HUES64 (cell line): ENCODE data around the gene MUC2.

Experiments
- H3K27ac ChIP-seq: 2 replicates; pipeline ENCODE4 v1.7.0; 2013; ENCODE audit warnings: low read depth, low read length, inconsistent platforms
- H3K27me3 ChIP-seq: 2 replicates; pipeline ENCODE4 v1.6.1; 2013; ENCODE audit warnings: mild to moderate bottlenecking, low read length; ENCODE audit not compliant: insufficient read depth
- H3K36me3 ChIP-seq: 2 replicates; pipeline ENCODE4 v1.6.1; 2013; ENCODE audit warnings: mild to moderate bottlenecking, low read length; ENCODE audit not compliant: insufficient read depth
- H3K4me1 ChIP-seq: 2 replicates; pipeline ENCODE4 v1.6.1; 2013; ENCODE audit warnings: mild to moderate bottlenecking, low read length, moderate library complexity; ENCODE audit not compliant: insufficient read depth
- H3K4me3 ChIP-seq: 2 replicates; pipeline ENCODE4 v1.5.1; 2013; ENCODE audit warnings: mild to moderate bottlenecking, low read length, moderate library complexity
- H3K9ac ChIP-seq: 2 replicates; pipeline ENCODE4 v1.6.1; 2013; ENCODE audit warnings: mild to moderate bottlenecking, low read depth, low read length
- H3K9me3 ChIP-seq: 2 replicates; pipeline ENCODE4 v1.6.1; 2013; ENCODE audit warnings: low read depth, low read length; ENCODE audit not compliant: insufficient read depth
- WGBS: fragments of 150-250, 120-280 bp; methylation state at CpG from one replicate; pipeline ENCODE4 v1.1.7; 2013; ENCODE audit warnings: missing lambda C conversion rate; 5-methylcytosine and 5-hydroxymethylcytosine counted together

Gene MUC2

GRCh38 chr11:1077417-1078119 is 2.9 kb downstream of the MUC2 start:
- no peak overlapping the region for H3K27ac ChIP-seq
- H3K9ac ChIP-seq = no peak overlapping the region
- no peaks in the 10 kb centered on the region for H3K36me3 ChIP-seq
- no peaks in the 10 kb centered on the region for H3K4me1 ChIP-seq
- no peaks in the 10 kb centered on the region for H3K9me3 ChIP-seq
- no peak overlapping the region for H3K4me3 ChIP-seq
- 90% methylated on average over 33 of the region's 33 CpGs for WGBS
- no peaks in the 10 kb centered on the region for H3K27me3 ChIP-seq

- no peak overlapping the region for H3K27ac ChIP-seq
- 94% methylated on average over 39 of the region's 39 CpGs for WGBS
- H3K9me3 ChIP-seq = no peaks in the 10 kb centered on the region
- no peak overlapping the region for H3K9ac ChIP-seq
- H3K4me1 ChIP-seq = no peaks in the 10 kb centered on the region
- H3K36me3 ChIP-seq = no peaks in the 10 kb centered on the region
- no peak overlapping the region for H3K4me3 ChIP-seq
- no peaks in the 10 kb centered on the region for H3K27me3 ChIP-seq
These were observed 3.5 kb downstream of the MUC2 start for GRCh38 chr11:1078191-1078601.

- Histone ChIP-seq H3K27ac (no peak overlapping the region), H3K9me3 (no peaks in the 10 kb centered on the region), H3K9ac (no peak overlapping the region), H3K36me3 (no peaks in the 10 kb centered on the region), H3K27me3 (no peaks in the 10 kb centered on the region), H3K4me1 (no peaks in the 10 kb centered on the region), H3K4me3 (no peak overlapping the region)
- WGBS = 88% methylated on average over 33 of the region's 33 CpGs
These were observed 7.1 kb downstream of the MUC2 start for GRCh38 chr11:1081601-1082311.

- Histone ChIP-seq H3K36me3 (no peaks in the 10 kb centered on the region), H3K27me3 (no peaks in the 10 kb centered on the region), H3K27ac (no peak overlapping the region), H3K9ac (no peak overlapping the region), H3K4me1 (no peaks in the 10 kb centered on the region), H3K9me3 (no peaks in the 10 kb centered on the region), H3K4me3 (no peak overlapping the region)
- 89% methylated on average over 14 of the region's 14 CpGs for WGBS
These were observed 7.7 kb downstream of the MUC2 start for GRCh38 chr11:1082346-1082727.

- H3K27ac ChIP-seq = no peak overlapping the region
- H3K9me3 ChIP-seq = no peaks in the 10 kb centered on the region
- 83% methylated on average over 33 of the region's 33 CpGs for WGBS
- H3K36me3 ChIP-seq = no peaks in the 10 kb centered on the region
- no peak overlapping the region for H3K4me3 ChIP-seq
- H3K4me1 ChIP-seq = no peaks in the 10 kb centered on the region
- no peak overlapping the region for H3K9ac ChIP-seq
- H3K27me3 ChIP-seq = no peaks in the 10 kb centered on the region
These were observed 8.3 kb downstream of the MUC2 start for GRCh38 chr11:1082728-1083620.

GRCh38 chr11:1083621-1084551 is 9.2 kb downstream of the MUC2 start:
- H3K9ac ChIP-seq = no peak overlapping the region
- H3K4me1 ChIP-seq = no peaks in the 10 kb centered on the region
- no peaks in the 10 kb centered on the region for H3K9me3 ChIP-seq
- 95% methylated on average over 34 of the region's 34 CpGs for WGBS
- no peaks in the 10 kb centered on the region for H3K36me3 ChIP-seq
- no peak overlapping the region for H3K27ac ChIP-seq
- no peak overlapping the region for H3K4me3 ChIP-seq
- H3K27me3 ChIP-seq = no peaks in the 10 kb centered on the region

GRCh38 chr11:1084561-1085439 is 10.1 kb downstream of the MUC2 start:
- H3K9me3 ChIP-seq = no peaks in the 10 kb centered on the region
- no peak overlapping the region for H3K27ac ChIP-seq
- H3K36me3 ChIP-seq = no peaks in the 10 kb centered on the region
- H3K9ac ChIP-seq = no peak overlapping the region
- no peak overlapping the region for H3K4me3 ChIP-seq
- whole genome bisulfite sequencing = 93% methylated on average over 49 of the region's 49 CpGs
- no peaks in the 10 kb centered on the region for H3K27me3 ChIP-seq
- H3K4me1 ChIP-seq = no peaks in the 10 kb centered on the region

- H3K4me3 ChIP-seq = no peak overlapping the region
- H3K9ac ChIP-seq = no peak overlapping the region
- no peaks in the 10 kb centered on the region for H3K27me3 ChIP-seq
- H3K9me3 ChIP-seq = no peaks in the 10 kb centered on the region
- no peaks in the 10 kb centered on the region for H3K36me3 ChIP-seq
- H3K27ac ChIP-seq = no peak overlapping the region
- H3K4me1 ChIP-seq = no peaks in the 10 kb centered on the region
- 90% methylated on average over 26 of the region's 26 CpGs for WGBS
These were observed 10.9 kb downstream of the MUC2 start for GRCh38 chr11:1085440-1086170.

- H3K9me3 ChIP-seq = peaks cover 4% of the 10 kb centered on the region; the same call in 1 of the 2 replicates
These were observed 11.8 kb downstream of the MUC2 start for GRCh38 chr11:1086171-1087102.

More at GRCh38 chr11:1086171-1087102, 11.8 kb downstream of the MUC2 start:
- Histone ChIP-seq H3K4me1 (no peaks in the 10 kb centered on the region), H3K27ac (no peak overlapping the region), H3K9ac (no peak overlapping the region), H3K27me3 (no peaks in the 10 kb centered on the region), H3K36me3 (no peaks in the 10 kb centered on the region), H3K4me3 (no peak overlapping the region)
- 93% methylated on average over 31 of the region's 31 CpGs for WGBS
